ENCODE measurements around the gene BCR. TPM values are rescaled to one million over a fixed set of nuclear protein-coding genes. Genes with fewer than 3 reads are reported as not detected.

BCR gene
- polyA plus RNA-seq, 1 experiment, result 24.0 TPM

- ChIA-PET POLR2A (no interaction called here), CTCF (no interaction called here)
- no peaks in the 10 kb centered on the region; the same call in 1 of the 2 replicates for H3K36me3 ChIP-seq (ENCODE audit: control insufficient read depth, insufficient read depth, low read length)
- H3K4me3 ChIP-seq (ENCODE audit: low read depth, low read length), result no peak overlapping the region
- no peak for DNase-seq (ENCODE audit: low read depth)
- no peaks in the 10 kb centered on the region for H3K27me3 ChIP-seq (ENCODE audit: control insufficient read depth, insufficient read depth, low read length)
- TF ChIP-seq CTCF (IDR thresholded peaks at IDR 0.05; ENCODE audit: insufficient read depth, low read depth, low read length), result peak; percentile 24
Measured at GRCh38 chr22:23240639-23241389, 60.5 kb downstream of the BCR start.

- Histone ChIP-seq H3K4me3 (ENCODE audit: low read depth, low read length) (no peak overlapping the region), H3K27me3 (ENCODE audit: control insufficient read depth, insufficient read depth, low read length) (no peaks in the 10 kb centered on the region), H3K36me3 (ENCODE audit: control insufficient read depth, insufficient read depth, low read length) (no peaks in the 10 kb centered on the region; the same call in 1 of the 2 replicates)
- ChIA-PET CTCF (interaction anchor here (0.6 to 1.8 kb wide), 3 partner anchors 40 to 144 kb away, joined by 3 to 6 read pairs (median 3); no protein-coding TSS in a partner anchor), POLR2A (no interaction called here)
- no peak for TF ChIP-seq CTCF (IDR thresholded peaks at IDR 0.05; ENCODE audit: insufficient read depth, low read depth, low read length)
- no peak for DNase-seq (ENCODE audit: low read depth)
Measured at GRCh38 chr22:23241562-23242472, 61.5 kb downstream of the BCR start.

- Histone ChIP-seq H3K27me3 (ENCODE audit: control insufficient read depth, insufficient read depth, low read length) (no peaks in the 10 kb centered on the region), H3K36me3 (ENCODE audit: control insufficient read depth, insufficient read depth, low read length) (no peaks in the 10 kb centered on the region), H3K4me3 (ENCODE audit: low read depth, low read length) (no peak overlapping the region)
- TF ChIP-seq CTCF (IDR thresholded peaks at IDR 0.05; ENCODE audit: insufficient read depth, low read depth, low read length), result no peak
- no peak for DNase-seq (ENCODE audit: low read depth)
- ChIA-PET CTCF (interaction anchor here (0.6 to 1.8 kb wide), 4 partner anchors 39 to 143 kb away, joined by 3 to 6 read pairs (median 3); no protein-coding TSS in a partner anchor), POLR2A (no interaction called here)
Measured at GRCh38 chr22:23242473-23243001, 62.2 kb downstream of the BCR start.

- Histone ChIP-seq H3K4me3 (ENCODE audit: low read depth, low read length) (no peak overlapping the region), H3K36me3 (ENCODE audit: control insufficient read depth, insufficient read depth, low read length) (no peaks in the 10 kb centered on the region), H3K27me3 (ENCODE audit: control insufficient read depth, insufficient read depth, low read length) (no peaks in the 10 kb centered on the region)
- ChIA-PET CTCF (interaction anchor here (1.0 to 1.8 kb wide), 3 partner anchors 39 to 143 kb away, joined by 3 to 6 read pairs (median 3); no protein-coding TSS in a partner anchor), POLR2A (no interaction called here)
- DNase-seq (ENCODE audit: low read depth), result no peak
- TF ChIP-seq CTCF (IDR thresholded peaks at IDR 0.05; ENCODE audit: insufficient read depth, low read depth, low read length), result no peak
Measured at GRCh38 chr22:23243006-23243573, 62.8 kb downstream of the BCR start.
